HG03060 (cell line): Measurements from ENCODE around the gene SLITRK2.

Source experiments
- ATAC-seq: cut with Tn5 transposase; IDR thresholded peaks from one replicate; pipeline ENCODE4 v1.9.1; 2021; ENCODE audit warnings: low read depth, moderate number of reproducible peaks; ENCODE audit not compliant: unreplicated experiment

SLITRK2 gene

DNA sequence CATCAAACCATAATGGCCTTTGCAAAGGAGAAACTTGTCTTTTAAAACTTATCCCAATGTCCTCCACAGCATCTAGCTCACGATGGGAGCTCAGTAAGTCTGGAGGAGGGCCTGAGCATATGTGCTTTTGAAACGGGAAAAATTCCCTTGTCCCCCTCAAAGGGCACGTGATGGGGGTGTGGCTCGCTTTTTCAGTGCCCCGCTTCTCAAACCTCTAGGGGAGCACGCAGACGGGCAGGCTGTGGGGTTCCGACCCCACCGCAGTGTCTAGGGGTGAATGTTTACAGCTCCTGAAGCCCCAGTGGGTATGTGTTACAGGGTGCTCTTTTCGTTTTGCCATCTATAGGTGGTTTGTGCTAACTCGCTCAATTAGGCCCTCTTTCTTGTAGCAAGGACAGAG, 31.2 kb downstream of the SLITRK2 start:
- ATAC-seq = no peak

DNA sequence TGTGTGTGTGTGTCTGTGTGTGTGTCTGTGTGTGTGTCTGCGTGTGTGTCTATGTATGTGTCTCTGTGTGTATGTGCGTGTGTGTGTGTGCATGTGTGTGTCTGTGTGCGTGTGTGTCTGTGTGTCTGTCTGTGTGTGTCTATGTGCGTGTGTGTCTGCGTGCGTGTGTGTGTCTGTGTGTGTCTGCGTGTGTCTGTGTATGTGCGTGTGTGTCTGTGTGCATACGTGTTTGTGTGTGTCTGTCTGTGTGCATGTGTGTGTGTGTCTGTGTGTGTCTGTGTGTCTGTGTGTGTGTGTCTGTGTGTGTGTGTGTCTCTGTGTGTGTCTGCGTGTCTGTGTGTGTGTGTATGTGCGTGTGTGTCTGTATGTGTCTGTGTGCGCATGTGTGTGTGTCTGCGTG, 35.6 kb downstream of the SLITRK2 start:
- no peak for ATAC-seq

DNA sequence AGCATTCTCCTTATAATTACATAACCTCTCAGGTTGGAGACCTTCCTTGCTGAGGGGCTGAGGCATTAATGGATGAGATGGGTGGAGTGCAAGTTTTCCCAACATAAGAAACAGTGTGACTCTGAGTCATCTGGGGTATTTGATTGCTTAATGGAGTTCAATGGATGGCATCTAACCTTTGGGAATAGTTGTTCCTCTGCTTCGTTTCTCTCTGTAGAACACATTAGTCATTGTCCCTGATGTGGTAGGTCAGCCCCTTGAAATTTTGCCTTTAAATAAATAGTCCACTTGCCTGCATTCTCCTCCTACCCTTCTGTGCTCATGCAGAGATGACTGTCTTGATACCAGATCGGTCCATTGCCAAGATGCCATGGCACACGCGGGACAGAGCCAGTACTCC, 38.6 kb downstream of the SLITRK2 start:
- no peak for ATAC-seq

DNA sequence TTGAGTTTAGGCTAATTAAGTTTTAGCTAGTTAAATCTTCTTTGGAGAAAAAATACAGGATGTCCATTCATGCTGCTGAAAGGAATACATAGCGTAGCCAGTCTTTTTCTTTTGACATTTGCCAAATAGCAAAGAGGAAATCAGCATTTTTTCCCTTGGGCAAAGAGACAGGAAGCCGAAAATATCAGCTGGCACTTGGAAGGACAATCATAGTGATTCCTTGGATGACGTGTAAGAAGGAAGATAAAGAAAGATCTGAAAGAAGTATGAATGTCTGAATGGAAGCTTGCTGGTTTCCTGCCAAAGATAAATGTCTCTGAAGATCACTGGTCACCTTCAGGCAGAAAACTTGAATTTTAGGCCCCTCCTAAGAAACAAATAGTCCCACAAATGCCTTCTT, 44.2 kb downstream of the SLITRK2 start:
- no peak for ATAC-seq

DNA sequence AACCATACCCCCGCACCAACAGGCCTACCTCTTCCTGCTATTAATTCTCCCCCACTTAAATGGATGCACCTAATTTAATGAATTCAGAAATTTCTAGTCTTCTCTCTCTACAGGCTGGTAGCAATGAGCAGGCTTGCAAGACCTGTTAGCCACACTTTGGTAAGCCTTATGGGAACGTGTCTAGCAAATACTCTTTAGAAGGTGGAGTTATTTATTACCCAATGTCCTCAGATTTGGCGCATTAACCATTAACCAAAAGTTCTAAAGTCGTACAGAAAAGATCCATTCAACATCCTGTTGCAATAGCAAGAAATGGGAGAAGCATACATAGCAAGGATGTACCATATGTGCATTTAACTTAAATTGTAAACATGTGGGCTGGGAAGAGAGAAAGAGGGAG, 47.5 kb downstream of the SLITRK2 start:
- ATAC-seq = no peak
